NCI-H2081 (cell line): ENCODE results near the gene PHC2.
A peak's percentile ranks its signal among the peaks of the same experiment; 100 is the strongest.

Experiments used
- DNase-seq, 2 experiments: peaks; one replicate each; lab custom pipeline; 2025; lab: John Stamatoyannopoulos, UW

The PHC2 gene

GRCh38 chr1:33369764-33370163 lies 61.1 kb downstream of the PHC2 start:
- no peak for DNase-seq

GRCh38 chr1:33369081-33369480 lies 61.8 kb downstream of the PHC2 start:
- no peak for DNase-seq

- DNase-seq: no peak
These were observed 62.5 kb downstream of the PHC2 start for GRCh38 chr1:33368431-33368830.

GRCh38 chr1:33367485-33368405 lies 63.1 kb downstream of the PHC2 start:
- peak; percentile 74 to 86 for DNase-seq

- DNase-seq: no peak
These were observed 64.0 kb downstream of the PHC2 start for GRCh38 chr1:33366762-33367484.

GRCh38 chr1:33365560-33365997 lies 65.3 kb downstream of the PHC2 start:
- no peak for DNase-seq

GRCh38 chr1:33364565-33364918 lies 66.4 kb downstream of the PHC2 start:
- DNase-seq: no peak

- no peak for DNase-seq
These were observed 67.4 kb downstream of the PHC2 start for GRCh38 chr1:33363470-33363861.

GRCh38 chr1:33363021-33363420 lies 67.9 kb downstream of the PHC2 start:
- no peak for DNase-seq

GRCh38 chr1:33361532-33362235 lies 69.2 kb downstream of the PHC2 start:
- DNase-seq: no peak

- no peak for DNase-seq
These were observed 70.5 kb downstream of the PHC2 start for GRCh38 chr1:33360367-33360766.

- no peak for DNase-seq
These were observed 71.0 kb downstream of the PHC2 start for GRCh38 chr1:33359931-33360330.

GRCh38 chr1:33358795-33359503 lies 71.9 kb downstream of the PHC2 start:
- DNase-seq: no peak

GRCh38 chr1:33358114-33358794 lies 72.6 kb downstream of the PHC2 start:
- DNase-seq: no peak

- DNase-seq: no peak
These were observed 73.8 kb downstream of the PHC2 start for GRCh38 chr1:33357099-33357498.

GRCh38 chr1:33354707-33355316 lies 76.1 kb downstream of the PHC2 start:
- no peak for DNase-seq

GRCh38 chr1:33353531-33353930 lies 77.4 kb downstream of the PHC2 start:
- peak in 1 of 2 experiments; percentile 67 for DNase-seq

GRCh38 chr1:33351281-33351660 lies 79.6 kb downstream of the PHC2 start:
- DNase-seq: no peak

GRCh38 chr1:33350611-33351280 lies 80.1 kb downstream of the PHC2 start:
- no peak for DNase-seq
